GM19324 (cell line): Measurements from ENCODE around the gene TMEM131.
"Not testable (repeated sequence)": the region's sequence is repeated elsewhere in the genome, so short reads cannot be mapped to it uniquely, and the experiment has no call there.

Experiments
- ATAC-seq: cut with Tn5 transposase; IDR thresholded peaks from one replicate; pipeline ENCODE4 v1.9.1; 2021; ENCODE audit warnings: mild to moderate bottlenecking, moderate library complexity; ENCODE audit not compliant: unreplicated experiment, low FRiP score

The TMEM131 gene

DNA sequence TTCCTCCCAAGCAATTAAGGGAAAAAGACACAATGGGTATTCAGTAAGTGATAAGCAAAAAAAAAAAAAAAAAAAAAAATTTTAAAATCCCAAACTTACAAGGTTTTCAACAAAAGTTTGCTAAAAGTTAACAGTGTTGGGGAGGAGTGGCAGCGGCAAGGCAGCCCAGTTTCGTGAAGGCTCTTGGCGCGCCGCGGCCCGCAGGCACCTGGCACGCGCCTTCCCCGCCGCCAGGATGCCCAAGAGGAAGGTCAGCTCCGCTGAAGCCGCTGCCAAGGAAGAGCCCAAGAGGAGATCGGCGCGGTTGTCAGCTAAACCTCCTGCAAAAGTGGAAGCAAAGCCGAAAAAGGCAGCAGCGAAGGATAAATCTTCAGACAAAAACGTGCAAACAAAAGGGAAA lies 168.7 kb downstream of the TMEM131 start:
- not testable (repeated sequence) for ATAC-seq

DNA sequence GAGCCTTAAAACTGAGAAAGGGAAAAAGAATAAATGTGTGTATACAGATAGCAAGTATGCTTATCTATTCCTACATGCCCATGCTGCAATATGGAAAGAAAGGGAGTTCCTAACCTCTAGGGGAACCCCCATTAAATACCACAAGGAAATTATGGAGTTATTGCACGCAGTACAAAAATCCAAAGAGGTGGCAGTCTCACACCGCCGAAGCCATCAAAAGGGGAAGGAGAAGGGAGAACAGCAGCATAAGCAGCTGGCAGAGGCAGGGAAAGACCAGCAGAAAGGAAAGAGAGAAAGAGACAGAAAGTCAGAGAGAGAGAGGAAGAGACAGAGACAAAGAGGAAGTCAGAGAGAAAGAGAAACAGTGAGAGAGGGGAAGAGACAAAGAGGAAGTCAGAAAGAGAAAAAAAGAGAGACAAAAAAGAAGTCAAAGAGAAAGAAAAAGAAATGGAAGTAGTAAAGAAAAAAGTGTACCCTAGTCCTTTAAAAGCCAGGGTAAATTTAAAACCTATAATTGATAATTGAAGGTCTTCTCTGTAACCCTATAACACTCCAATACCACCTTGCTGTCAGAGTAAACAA lies 169.4 kb downstream of the TMEM131 start:
- ATAC-seq, result not testable (repeated sequence)

DNA sequence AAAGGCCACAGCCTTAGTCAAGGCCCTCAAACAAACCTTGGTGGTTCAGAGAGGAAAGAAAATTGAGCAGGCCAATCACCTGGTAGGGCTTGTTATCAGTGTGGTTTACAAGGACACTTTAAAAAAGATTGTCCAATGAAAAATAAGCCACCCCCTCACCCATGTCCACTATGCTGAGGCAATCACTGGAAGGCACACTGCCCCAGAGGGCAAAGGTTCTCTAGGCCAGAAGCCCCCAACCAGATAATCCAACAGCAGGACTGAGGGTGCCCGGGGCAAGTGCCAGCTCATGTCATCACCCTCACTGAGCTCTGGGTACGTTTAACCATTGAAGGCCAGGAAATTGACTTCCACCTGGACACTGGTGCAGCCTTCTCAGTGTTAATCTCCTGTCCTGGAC lies 171.7 kb downstream of the TMEM131 start:
- ATAC-seq, result not testable (repeated sequence)

DNA sequence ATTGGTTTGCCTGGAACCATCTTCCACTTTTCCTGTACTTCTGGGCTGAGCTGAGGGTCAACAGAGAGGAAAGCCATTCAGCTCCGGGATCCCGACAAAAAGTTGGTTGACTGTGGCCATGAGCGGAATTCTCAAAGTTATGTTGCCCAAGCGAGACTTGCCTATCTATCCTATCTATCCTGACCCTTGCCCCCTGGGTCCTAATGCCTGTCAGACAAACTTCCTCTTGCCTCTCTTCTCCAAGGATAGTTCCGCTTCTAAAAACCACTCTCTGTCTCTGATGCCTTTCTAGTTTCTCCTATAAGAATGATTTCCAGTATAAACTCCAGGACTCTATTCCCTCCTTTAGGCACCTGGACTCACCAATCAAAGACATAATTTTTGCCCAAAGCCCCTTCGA lies 173.9 kb downstream of the TMEM131 start:
- not testable (repeated sequence) for ATAC-seq

DNA sequence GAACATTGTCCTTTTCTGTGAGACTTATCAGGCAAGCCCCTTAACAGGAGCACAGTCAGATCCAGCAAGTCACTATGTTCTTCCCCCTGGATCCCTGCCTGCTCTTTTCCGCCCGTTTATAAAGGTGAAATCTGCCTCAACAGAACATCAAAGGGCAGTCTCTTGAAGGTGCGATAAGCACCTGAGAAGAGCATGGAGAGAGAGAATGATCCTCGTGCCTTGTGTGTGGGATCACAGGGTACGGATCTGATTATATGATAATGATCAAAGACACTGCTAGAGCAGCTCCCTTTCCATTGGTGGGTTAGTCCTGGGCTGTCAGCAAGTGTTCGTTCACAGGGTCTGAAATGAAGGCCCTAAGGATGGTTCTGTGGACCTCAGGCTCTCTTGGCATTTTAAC lies 176.0 kb downstream of the TMEM131 start:
- ATAC-seq, result no peak

DNA sequence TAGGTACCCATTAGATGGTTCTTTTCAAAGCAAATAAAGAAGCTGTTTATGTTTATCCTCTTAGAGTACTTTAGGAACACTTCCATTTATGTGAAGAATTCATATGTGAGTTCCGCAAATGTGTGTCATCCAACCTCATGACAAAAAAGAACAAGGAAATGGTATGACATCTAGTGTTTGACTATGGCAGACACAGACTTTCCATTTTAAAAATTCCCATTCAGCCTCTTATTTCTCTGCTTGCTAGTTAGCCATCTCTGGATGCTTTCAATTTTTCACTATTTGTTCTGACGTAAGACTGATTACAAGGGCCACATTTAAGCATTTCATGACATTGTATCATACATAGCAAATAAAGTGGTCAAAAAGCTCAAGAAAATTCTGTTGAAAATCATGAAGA lies 179.3 kb downstream of the TMEM131 start:
- ATAC-seq, result no peak

DNA sequence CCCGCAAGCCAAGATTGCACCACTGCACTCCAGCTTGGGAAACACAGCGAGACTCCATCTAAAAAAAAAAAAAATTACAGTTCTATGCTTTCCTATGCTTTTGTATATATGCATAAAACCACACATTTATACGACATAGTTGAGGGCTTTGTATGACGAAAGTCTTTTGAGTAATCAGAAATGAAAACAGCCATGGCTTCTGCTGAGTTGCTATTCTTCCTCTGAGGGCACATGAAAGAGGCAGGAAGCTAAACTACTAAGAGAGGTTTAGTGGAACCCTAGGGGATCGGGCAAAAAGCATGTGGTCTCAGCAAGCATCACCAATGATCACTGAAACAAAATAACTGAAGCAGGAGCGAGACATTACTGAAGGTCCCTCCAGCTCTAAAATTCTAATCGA lies 182.8 kb downstream of the TMEM131 start:
- no peak for ATAC-seq

DNA sequence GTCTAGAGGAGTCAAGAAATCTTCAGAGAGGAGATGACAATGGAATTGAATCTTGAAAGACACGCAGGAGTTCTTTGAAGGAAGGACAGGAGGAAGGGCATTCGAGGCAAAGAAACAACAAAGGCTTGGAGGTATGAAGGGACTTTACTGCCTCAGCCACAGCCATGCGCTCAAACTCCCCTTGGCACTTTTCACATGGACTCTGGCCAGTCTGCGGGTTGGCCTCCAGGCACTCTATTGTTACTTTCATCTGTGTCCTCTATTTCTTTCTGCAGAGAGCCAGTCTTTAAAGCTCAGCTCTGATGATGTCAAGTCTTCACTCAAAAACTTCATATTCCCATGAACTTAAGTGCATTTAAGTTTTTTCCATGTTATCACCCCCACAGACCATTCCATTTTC lies 186.9 kb downstream of the TMEM131 start:
- no peak for ATAC-seq

DNA sequence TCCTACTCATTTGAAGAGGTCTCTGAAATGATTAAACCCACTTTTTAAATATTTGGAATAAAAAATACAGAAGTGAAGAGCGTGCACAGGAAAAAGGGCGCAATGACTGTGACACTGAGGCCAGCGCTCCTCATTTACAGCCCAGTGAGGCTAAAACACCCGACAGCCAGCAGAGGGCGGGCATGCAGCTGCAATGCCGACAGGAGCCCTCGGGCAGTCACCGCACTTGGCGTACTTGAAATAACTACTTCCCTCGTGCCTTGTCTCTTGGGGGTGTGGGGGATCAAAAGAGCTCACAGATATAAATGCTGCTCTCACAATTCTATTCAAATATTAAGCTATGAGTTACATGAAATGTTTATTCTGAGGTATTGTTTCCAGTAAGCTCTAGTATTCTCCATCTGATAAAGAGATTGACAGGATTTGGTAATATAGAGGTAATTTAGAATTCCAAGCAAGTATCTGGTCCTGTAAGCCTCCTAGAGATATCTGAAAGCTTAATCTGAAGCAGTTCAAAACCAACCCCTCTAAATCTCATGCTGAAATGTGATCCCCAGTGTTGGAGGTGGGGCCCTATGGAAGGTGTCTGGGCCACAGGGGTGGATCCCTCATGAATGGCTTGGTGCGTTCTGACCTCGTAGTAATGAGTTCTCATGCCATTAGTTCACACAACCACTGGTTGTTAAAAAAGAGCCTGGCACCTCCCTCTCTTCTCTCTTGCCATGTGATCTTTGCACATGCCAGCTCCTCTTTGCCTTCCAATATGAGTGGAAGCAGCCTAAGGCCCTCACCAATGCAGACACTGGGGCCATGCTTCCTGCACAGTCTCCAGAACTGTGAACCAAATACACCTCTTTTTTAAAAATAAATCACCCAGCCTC lies 188.8 kb downstream of the TMEM131 start:
- ATAC-seq, result no peak

DNA sequence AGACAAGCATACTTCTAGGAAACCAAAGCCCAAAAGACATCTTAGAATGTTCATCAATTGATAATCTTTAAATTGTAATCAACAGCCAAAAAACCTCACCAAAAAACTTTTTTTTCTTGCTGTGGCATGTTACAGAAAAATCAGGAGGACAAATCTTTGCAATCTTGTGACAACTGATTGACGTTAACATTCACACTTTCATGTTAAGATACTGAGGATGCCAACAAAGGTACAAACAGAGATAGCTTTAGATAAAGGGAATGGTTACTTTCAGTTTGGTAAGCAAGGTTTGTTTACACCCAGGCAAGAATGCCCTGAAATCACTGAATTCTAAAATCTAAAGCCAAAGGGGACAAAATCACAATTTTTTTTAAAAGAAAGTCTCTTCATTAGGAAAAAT lies 190.0 kb downstream of the TMEM131 start:
- ATAC-seq, result no peak

DNA sequence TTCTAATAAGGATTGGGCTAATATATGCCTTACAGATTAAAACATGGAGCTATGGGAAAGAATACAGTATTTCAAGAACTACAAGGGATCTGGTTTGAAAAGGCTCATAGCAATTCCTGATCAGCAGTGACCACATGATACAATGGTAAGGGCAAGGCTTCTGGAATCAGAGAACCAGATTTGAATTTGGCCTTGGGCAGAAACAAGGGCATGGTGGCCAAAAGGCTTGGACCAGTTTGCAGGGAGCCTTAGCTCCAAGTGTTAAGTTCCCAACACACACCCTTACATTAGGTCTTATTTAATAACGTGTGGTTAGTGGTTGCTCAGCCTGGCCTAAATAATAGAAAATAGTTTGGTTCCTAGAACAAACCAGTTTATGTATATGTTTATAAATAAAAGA lies 194.7 kb downstream of the TMEM131 start:
- ATAC-seq, result no peak

DNA sequence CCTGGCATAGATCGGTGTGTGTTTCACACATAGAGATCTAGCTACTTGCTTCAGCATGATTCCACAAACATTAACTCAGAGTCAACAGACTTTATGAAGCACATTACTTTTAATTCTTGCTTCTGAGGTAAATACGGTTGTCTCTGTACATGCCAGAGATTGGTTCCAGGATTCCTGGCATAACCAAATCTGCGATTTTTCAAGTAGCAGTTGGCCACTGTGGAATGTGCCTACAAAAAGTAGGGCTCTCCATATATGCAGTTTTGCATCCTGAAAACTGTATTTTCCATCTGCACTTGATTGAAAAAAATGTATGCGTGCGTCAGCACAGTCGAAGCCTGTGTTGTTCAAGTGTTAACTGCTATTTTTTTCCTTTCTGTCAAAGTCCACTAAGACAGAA lies 197.3 kb downstream of the TMEM131 start:
- no peak for ATAC-seq

DNA sequence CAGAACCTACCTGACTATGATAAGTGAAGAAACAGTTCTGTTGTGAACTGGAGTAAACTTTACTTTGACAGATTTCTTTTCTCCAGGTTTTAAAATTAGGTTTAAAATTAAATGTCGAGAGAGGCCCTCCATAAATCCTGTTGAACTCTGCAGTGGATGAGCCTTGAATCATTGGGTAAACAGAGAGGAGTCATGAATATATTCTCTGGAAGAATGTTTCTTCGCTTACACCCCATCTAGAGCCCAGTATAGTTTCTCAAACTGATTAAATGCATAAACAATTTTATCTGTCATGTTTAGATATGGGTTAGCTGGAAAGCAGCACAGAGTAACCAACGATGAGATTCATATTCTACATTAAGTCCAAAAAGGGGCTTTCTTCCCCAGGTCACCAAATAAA lies 198.4 kb downstream of the TMEM131 start:
- no peak for ATAC-seq

DNA sequence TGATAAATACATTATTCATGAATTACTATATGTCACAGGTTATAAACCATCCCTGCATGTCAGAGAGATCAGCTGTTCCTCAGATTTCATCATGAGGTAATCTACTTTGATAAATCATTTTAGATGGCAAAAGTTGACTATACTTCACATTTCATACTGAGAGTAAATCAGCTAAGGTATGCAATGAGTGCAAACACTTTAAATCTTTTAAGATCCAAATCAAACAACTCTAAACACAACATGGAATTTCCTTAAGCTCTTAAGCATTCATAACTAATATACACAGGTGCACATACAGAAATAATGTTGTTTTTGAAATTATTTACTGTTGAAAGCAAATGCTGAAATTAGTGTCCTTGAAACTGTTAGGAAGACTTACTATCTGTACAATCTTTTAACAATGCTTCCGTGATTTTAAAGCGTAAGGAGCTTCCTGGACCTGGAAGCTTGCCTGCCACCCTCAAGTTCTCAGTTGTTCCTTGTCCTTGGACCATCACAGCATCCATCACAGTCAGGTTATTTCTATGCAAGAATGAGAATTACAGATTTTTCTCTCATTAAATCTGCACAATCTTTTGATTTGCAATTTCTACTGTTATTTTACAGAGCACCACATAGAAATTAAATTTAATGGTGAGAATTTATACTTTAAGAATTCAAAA lies 199.2 kb downstream of the TMEM131 start:
- ATAC-seq, result no peak

DNA sequence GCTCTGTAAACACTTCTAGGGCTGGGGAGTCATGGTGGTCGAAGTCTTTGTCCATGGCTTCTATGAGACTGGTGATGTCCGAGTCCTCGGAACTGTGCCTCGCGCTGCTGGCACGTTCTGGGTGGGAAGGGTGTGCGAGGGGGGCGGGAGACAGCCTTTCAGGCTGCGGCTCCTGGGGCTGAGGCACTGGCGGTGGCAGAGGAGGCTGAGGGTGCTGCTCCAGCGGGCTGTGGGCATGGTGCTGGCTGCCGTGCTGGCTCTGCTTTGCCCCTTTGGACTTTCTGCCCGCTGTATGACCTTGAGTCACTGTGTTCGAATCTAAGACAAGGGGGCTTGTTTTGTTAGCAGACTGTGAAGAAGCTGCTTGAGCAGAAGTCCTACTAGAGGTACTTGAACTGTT lies 203.3 kb downstream of the TMEM131 start:
- ATAC-seq, result no peak

DNA sequence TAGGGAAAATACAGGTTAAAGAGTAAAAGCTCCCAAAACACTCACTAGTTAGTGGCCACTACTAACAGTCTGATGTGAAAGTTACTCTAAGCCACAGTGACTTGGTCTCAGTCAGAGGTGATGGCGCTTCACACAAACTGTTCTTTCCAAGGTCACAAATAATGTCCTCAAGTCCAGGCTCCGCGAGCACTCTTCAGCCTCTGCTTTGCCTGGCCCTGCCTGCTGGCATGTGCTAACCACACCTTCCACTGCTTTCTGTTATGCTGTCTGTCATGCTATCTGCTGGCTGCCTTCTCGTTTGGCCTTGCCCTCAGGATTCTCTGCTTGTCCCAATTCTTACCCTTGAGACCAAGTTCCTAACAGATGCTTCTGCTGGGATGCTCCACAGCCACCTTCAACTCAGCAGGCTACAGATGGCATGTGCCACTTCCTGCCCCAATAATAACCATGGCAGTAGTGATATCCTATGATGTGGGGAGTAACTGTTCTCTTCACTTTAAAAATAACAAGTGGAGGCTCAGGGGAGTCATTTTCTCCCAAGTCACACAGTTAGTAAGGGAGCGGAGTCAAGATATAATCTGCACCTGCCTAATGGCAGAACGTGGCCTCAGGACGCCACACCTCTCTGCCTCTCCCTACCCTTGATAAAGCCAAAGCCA lies 206.6 kb downstream of the TMEM131 start:
- no peak for ATAC-seq

DNA sequence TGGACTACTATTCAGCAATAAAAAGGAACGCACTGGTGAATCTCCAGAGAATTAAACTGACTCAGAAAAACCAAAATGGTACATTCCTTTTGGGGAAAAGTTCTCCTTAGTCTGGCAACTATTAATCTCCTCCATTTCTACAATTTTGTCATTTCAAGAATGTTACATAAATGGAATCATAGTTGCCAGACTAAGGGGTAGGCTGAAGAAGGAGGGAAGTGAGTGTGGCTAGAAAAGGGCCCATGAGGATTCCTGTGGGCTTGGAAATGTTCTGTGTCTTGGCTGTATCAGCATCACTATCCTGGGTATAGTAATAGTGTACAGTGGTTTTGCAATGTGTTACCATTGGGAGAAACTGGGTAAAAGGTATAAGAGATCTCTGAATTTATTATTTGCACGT lies 209.9 kb downstream of the TMEM131 start:
- ATAC-seq, result no peak

DNA sequence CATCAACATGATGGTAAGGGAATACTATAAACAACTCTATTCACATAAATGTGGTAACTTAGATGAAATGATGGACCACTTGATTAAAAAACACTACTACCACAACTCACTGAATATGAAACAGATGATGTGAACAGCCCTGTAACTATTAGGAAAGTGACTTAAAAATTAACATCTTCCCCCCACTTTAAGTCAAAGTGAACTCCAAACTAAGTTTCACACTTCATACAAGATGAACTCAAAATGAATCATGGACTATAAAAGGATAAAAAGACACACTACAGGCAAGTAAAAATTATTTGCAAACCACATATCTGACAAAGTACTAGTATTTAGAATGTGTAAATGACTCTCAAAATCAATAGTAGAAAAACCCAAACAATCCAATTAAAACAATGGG lies 210.8 kb downstream of the TMEM131 start:
- no peak for ATAC-seq

DNA sequence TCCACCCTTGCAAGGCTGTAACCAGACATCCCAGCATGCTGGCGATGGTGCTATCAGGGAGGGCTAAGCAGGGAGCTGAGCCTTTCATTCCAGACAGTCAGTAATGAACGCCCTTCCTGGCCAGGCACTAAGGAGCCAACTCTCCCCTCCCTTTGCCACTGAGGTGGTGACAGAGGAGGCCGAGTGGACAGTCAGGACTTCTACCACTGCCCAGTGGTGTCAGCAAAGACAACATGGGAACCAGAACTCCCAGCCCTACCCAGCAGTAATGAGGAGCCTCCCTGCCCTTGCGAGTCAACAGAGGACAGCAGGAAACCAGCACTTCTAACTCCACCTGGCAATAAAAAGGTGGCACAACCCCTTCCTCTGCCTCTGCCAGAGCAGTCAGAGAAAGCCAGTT lies 213.8 kb downstream of the TMEM131 start:
- no peak for ATAC-seq

DNA sequence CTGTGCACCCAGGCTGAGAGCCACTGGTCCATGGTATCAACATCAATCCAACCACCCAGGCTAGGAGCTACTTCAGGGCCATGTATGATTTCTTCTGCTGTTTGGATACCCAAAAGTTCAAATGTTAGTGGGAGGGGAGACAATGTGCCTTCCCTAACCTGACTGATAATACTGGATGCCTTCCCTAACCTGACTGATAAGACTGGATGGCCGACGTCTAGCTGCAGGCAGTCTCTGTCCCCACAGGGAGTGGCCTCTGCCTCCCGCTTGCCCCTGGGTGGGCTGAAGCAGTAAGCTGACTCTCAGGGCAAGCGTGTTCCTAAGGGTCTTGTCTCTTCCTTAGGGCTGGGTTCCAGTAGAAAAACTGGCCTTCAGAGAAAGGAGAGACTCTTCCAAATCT lies 216.6 kb downstream of the TMEM131 start:
- no peak for ATAC-seq

DNA sequence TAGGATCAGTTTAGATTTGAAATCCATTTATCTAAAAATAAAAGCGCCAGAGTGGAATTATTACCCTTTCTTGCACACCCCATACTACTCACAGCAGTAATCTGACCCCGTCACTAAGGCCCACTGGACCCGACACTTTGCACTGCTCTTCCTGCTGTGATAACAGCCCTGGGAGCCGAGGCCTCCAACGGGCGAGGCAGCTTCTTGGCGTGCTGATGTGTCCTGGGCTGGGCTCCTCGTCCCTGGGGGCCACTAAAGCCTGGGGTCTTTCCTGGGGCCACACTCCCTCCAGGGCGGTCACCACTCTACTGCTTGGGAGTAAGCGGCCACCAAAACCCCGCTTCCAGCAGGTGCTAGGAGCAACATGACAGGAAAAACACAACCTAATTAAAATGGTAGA lies 220.7 kb downstream of the TMEM131 start:
- ATAC-seq, result no peak
